Effector CD8-positive, alpha-beta T cell (primary cell): ENCODE data around the gene TMEM108.

Experiments
- DNase-seq: peaks from one replicate; lab custom pipeline; 2025; lab: John Stamatoyannopoulos, UW

The TMEM108 gene

GRCh38 chr3:133354721-133355120, 316.5 kb downstream of the TMEM108 start:
- no peak for DNase-seq

GRCh38 chr3:133360476-133360875, 322.3 kb downstream of the TMEM108 start:
- no peak for DNase-seq

GRCh38 chr3:133361011-133361410, 322.8 kb downstream of the TMEM108 start:
- no peak for DNase-seq

GRCh38 chr3:133361435-133361834, 323.2 kb downstream of the TMEM108 start:
- DNase-seq: no peak

GRCh38 chr3:133362539-133362938, 324.3 kb downstream of the TMEM108 start:
- no peak for DNase-seq

GRCh38 chr3:133364704-133365103, 326.5 kb downstream of the TMEM108 start:
- no peak for DNase-seq

GRCh38 chr3:133366921-133367320, 328.7 kb downstream of the TMEM108 start:
- DNase-seq: no peak

GRCh38 chr3:133367403-133367802, 329.2 kb downstream of the TMEM108 start:
- DNase-seq: no peak

GRCh38 chr3:133367956-133368355, 329.8 kb downstream of the TMEM108 start:
- DNase-seq: no peak

- DNase-seq: no peak
Measured at GRCh38 chr3:133368371-133369067, 330.3 kb downstream of the TMEM108 start.

GRCh38 chr3:133369068-133369440, 330.9 kb downstream of the TMEM108 start:
- DNase-seq: no peak

- no peak for DNase-seq
Measured at GRCh38 chr3:133371181-133371580, 333.0 kb downstream of the TMEM108 start.

- DNase-seq: no peak
Measured at GRCh38 chr3:133371676-133372075, 333.5 kb downstream of the TMEM108 start.

GRCh38 chr3:133374708-133375402, 336.7 kb downstream of the TMEM108 start:
- no peak for DNase-seq

GRCh38 chr3:133375403-133375745, 337.2 kb downstream of the TMEM108 start:
- DNase-seq: no peak

- no peak for DNase-seq
Measured at GRCh38 chr3:133376810-133377209, 338.6 kb downstream of the TMEM108 start.

GRCh38 chr3:133377396-133377795, 339.2 kb downstream of the TMEM108 start:
- DNase-seq: no peak

- DNase-seq: no peak
Measured at GRCh38 chr3:133379926-133380325, 341.7 kb downstream of the TMEM108 start.

- no peak for DNase-seq
Measured at GRCh38 chr3:133380481-133381225, 342.5 kb downstream of the TMEM108 start.

GRCh38 chr3:133381346-133382109, 343.3 kb downstream of the TMEM108 start:
- DNase-seq: no peak

- no peak for DNase-seq
Measured at GRCh38 chr3:133383175-133383574, 345.0 kb downstream of the TMEM108 start.

GRCh38 chr3:133383741-133384140, 345.6 kb downstream of the TMEM108 start:
- DNase-seq: no peak
